Measurements from ENCODE around the gene C19orf33. TPM values are rescaled to one million over a fixed set of nuclear protein-coding genes. Genes with fewer than 3 reads are reported as not detected.

The C19orf33 gene
- polyA plus RNA-seq, 1 donor: 387 TPM

DNA sequence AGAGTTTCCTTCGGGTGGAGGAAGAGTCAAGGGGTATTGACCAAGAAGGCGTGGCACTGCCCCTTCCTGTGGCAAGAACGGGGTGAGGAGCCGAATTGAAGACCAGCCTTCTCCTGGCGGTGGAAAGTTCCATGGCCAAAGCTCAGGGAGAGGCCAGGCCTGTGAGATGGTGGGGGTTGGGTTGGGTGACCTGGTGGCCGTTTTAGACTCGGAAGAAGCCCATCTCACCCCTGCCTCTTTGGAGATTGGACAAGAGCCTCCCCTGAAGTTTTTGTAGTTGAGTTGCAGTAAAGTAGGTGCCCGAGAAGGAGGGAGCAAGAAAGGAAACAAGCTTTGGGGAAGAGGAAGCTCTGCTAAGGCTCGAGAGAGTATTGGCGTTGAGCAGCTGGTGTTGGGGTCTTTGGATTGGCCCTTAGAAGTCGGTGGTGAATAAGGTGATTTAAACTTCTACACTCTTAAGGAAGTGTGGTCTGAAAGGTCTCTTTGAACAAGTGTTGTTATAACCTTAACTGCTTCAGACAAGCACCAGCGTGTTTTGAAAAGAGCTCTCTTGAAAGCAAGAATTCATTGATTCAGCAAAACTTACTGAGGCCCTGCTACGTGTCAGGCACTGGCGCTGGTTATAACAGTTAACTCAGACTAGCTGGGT is 38.7 kb upstream of the C19orf33 start:
- H3K4me1 ChIP-seq (ENCODE audit: control insufficient read depth, insufficient read depth, low read length): peaks cover 46% of the 10 kb centered on the region
- peaks cover 5% of the 10 kb centered on the region for H3K9me3 ChIP-seq (ENCODE audit: control insufficient read depth, low read depth, low read length)
- H3K36me3 ChIP-seq (ENCODE audit: control insufficient read depth, insufficient read depth, low read length): no peaks in the 10 kb centered on the region
- H3K27ac ChIP-seq (ENCODE audit: low read length): peak overlapping the region; percentile 99
- H3K4me3 ChIP-seq (ENCODE audit: low read length): peak overlapping the region; percentile 94
- peak in 1 of 2 donors; percentile 73 for DNase-seq
- H3K27me3 ChIP-seq (ENCODE audit: control insufficient read depth, insufficient read depth, low read length): no peaks in the 10 kb centered on the region
- 21% methylated on average over 2 of the region's 14 CpGs for WGBS (ENCODE audit: insufficient coverage, low lambda C conversion rate)

DNA sequence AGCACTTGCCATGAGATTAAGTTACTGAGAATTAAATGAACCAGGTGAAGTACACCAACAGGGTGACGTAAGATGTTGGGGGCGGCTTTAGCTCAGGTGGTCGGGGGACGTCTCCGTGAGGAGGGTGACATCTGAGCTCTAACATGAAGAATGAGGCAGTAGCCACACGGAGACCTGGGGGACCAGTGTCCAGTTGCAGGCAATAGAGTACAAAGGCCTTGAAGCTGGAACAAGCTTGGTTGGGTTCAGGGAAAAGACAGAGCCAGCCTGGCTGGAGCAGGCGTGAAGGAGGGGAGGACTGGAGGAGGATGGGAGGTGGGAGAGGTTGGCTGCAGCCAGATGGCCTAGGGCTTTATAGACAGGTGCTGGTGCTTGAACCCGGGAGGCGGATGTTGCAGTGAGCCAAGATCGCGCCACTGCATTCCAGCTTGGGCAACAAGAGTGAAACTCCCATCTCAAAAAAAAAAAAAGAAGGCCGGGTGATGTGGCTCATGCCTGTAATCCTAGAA is 38.1 kb upstream of the C19orf33 start:
- peaks cover 5% of the 10 kb centered on the region for H3K9me3 ChIP-seq (ENCODE audit: control insufficient read depth, low read depth, low read length)
- peak overlapping the region; percentile 99 for H3K27ac ChIP-seq (ENCODE audit: low read length)
- no peaks in the 10 kb centered on the region for H3K36me3 ChIP-seq (ENCODE audit: control insufficient read depth, insufficient read depth, low read length)
- no peaks in the 10 kb centered on the region for H3K27me3 ChIP-seq (ENCODE audit: control insufficient read depth, insufficient read depth, low read length)
- no CpG with 5 or more reads among the region's 12 CpGs for WGBS (ENCODE audit: insufficient coverage, low lambda C conversion rate)
- peak in 1 of 2 donors; percentile 61 for DNase-seq
- peaks cover 50% of the 10 kb centered on the region for H3K4me1 ChIP-seq (ENCODE audit: control insufficient read depth, insufficient read depth, low read length)
- H3K4me3 ChIP-seq (ENCODE audit: low read length): peak overlapping the region; percentile 94

DNA sequence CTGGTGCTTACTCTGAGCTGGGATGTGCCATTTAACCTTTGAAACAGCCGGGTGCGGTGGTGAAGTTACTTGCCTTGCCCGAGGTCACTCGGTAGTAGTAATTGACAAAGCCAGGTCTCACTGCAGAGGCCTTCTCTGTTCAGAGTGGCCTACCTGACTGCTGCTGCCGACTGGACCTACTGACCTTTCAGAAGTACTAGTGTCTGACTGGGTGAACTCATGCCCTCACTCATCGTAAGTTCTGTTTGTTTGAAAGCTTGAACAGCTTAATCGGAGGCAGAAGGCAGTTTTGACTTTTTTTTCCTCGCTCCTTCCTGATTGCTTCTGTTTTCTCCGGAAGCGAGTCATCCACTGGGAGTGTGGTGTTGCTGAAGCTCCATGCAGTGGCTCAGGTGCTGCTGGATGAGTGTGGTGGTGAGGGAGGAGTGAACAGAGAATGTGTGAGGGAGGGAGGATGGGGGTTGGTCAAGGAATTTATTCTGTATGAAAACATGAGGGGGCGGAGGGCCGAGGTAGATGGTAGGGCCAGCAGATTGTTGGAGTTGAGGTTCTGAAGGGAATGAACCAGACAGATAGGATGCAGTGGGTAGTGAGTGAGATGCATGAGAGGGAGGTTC is 37.0 kb upstream of the C19orf33 start:
- Histone ChIP-seq H3K27ac (ENCODE audit: low read length) (peak overlapping the region; percentile 99), H3K36me3 (ENCODE audit: control insufficient read depth, insufficient read depth, low read length) (no peaks in the 10 kb centered on the region), H3K9me3 (ENCODE audit: control insufficient read depth, low read depth, low read length) (peaks cover 5% of the 10 kb centered on the region), H3K27me3 (ENCODE audit: control insufficient read depth, insufficient read depth, low read length) (no peaks in the 10 kb centered on the region), H3K4me1 (ENCODE audit: control insufficient read depth, insufficient read depth, low read length) (peaks cover 51% of the 10 kb centered on the region), H3K4me3 (ENCODE audit: low read length) (peak overlapping the region; percentile 94)
- DNase-seq: peak; percentile 55 to 81
- WGBS (ENCODE audit: insufficient coverage, low lambda C conversion rate): 51% methylated on average over 2 of the region's 12 CpGs

DNA sequence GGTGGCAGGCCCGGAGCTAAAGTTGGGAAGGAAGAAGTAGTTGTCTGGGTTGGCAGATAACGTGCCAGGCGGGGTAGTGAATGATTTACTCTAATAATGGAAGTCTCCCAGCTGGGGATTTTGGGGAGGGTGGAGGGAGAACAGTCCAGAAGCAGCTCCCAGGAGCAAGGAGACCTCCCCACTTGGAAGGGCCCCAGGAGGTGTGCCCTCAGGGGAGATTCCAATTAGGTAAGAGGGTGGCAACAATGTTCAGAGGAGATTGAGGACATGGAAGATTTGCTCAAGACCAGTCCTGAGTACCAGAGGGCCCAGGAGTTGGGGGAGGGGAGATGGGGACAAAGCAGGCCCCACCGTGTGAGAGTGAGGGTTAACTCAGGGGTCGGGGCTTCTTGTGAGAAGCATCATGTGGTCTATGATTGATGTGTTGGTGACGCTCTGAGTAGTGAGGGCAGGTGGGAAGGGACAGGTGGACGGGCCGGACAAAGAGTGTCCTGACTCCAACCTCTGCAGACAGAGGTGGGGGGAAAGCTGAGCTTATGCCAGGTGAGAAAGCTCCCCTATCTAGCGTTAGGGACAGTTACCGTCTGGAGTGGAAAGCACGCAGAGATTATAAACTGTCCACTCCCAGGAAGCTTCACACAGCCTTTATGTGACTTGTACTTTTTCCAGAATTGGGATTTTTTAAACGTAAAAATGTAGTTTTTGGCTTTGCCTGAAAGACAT is 36.1 kb upstream of the C19orf33 start:
- H3K27me3 ChIP-seq (ENCODE audit: control insufficient read depth, insufficient read depth, low read length): no peaks in the 10 kb centered on the region
- WGBS (ENCODE audit: insufficient coverage, low lambda C conversion rate): no CpG with 5 or more reads among the region's 12 CpGs
- H3K4me1 ChIP-seq (ENCODE audit: control insufficient read depth, insufficient read depth, low read length): peaks cover 53% of the 10 kb centered on the region
- peak in 1 of 2 donors; percentile 57 for DNase-seq
- peaks cover 5% of the 10 kb centered on the region for H3K9me3 ChIP-seq (ENCODE audit: control insufficient read depth, low read depth, low read length)
- H3K27ac ChIP-seq (ENCODE audit: low read length): peak overlapping the region; percentile 99
- peak overlapping the region; percentile 19 for H3K4me3 ChIP-seq (ENCODE audit: low read length)
- H3K36me3 ChIP-seq (ENCODE audit: control insufficient read depth, insufficient read depth, low read length): no peaks in the 10 kb centered on the region

DNA sequence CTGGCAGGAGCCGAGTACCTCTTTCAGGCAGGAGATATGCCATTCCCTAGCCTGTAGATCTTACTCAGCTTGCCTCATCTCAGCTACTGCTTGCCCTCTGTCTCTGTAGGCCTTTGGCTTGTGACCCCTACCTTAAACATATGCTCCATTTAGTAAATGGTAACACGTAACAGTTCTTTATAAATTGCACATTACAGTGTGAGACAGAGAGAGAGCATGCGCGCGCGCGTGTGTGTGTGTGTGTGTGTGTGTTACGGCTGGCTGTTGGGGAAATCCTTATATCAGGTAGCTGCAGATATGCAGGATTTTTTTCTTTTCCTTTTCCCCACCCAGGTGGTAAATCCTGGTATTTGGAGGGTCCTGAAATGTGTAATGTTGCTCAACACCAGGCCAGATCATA is 35.5 kb upstream of the C19orf33 start:
- H3K36me3 ChIP-seq (ENCODE audit: control insufficient read depth, insufficient read depth, low read length): no peaks in the 10 kb centered on the region
- H3K4me1 ChIP-seq (ENCODE audit: control insufficient read depth, insufficient read depth, low read length): peaks cover 51% of the 10 kb centered on the region
- WGBS (ENCODE audit: insufficient coverage, low lambda C conversion rate): no CpG with 5 or more reads among the region's 8 CpGs
- H3K9me3 ChIP-seq (ENCODE audit: control insufficient read depth, low read depth, low read length): peaks cover 5% of the 10 kb centered on the region
- H3K4me3 ChIP-seq (ENCODE audit: low read length): no peak overlapping the region
- peak in 1 of 2 donors; percentile 68 for DNase-seq
- peak overlapping the region; percentile 99 for H3K27ac ChIP-seq (ENCODE audit: low read length)
- no peaks in the 10 kb centered on the region for H3K27me3 ChIP-seq (ENCODE audit: control insufficient read depth, insufficient read depth, low read length)

DNA sequence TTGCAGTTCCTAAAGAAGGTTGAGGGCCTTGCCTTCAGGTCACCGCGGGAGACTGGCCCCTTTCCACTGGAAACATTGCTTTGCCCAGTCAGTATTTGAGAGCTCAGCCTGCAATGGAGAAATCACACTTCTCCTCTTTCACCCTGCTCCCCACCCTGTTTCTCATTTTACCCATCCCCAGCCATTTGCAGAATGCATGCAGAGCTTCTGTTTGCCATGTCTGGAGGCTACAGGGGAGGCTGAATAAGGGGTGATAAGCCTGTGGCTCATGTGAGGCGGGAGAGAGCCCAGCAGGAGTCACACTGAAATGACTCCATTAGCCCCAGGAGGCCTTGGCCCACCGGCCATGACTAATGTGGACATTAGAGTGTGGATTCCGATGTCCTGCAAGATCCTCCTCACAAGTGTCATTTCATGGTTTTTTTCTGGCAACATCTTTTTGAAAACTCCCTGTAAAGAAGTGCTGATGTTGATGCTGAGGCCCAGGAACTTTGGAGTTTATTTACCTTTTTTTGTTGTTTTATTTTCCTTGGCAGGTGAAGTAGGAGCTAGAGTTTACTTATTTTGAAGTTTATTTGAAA is 33.4 kb upstream of the C19orf33 start:
- no CpG with 5 or more reads among the region's 5 CpGs for WGBS (ENCODE audit: insufficient coverage, low lambda C conversion rate)
- peaks cover 60% of the 10 kb centered on the region for H3K4me1 ChIP-seq (ENCODE audit: control insufficient read depth, insufficient read depth, low read length)
- no peak overlapping the region for H3K27ac ChIP-seq (ENCODE audit: low read length)

DNA sequence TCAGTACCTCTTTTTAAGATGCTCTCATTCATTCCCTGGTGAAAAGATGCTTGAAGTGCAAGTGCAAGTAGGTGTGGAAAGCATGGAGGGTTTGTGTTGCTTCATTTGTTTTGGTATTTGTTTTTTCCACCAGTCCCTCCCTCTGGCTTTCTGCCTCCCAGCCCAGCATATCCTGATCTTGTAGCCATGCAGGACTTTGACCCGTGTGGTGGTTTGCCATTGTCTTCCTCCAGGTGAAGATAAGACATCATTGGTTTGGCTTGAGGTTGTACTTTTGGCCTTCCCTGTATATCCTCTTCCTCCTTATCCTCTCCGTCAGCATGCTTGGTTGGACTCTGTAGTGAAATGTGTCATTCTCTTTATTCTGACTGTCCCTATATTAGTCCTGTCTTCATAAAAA is 30.6 kb upstream of the C19orf33 start:
- H3K36me3 ChIP-seq (ENCODE audit: control insufficient read depth, insufficient read depth, low read length): no peaks in the 10 kb centered on the region
- WGBS (ENCODE audit: insufficient coverage, low lambda C conversion rate): no CpG with 5 or more reads among the region's 2 CpGs
- no peak overlapping the region for H3K4me3 ChIP-seq (ENCODE audit: low read length)
- DNase-seq: peak; percentile 89 to 95
- peaks cover 40% of the 10 kb centered on the region for H3K4me1 ChIP-seq (ENCODE audit: control insufficient read depth, insufficient read depth, low read length)
- H3K27ac ChIP-seq (ENCODE audit: low read length): peak overlapping the region; percentile 85
- no peaks in the 10 kb centered on the region for H3K9me3 ChIP-seq (ENCODE audit: control insufficient read depth, low read depth, low read length)
- H3K27me3 ChIP-seq (ENCODE audit: control insufficient read depth, insufficient read depth, low read length): no peaks in the 10 kb centered on the region

More for the DNA sequence above, 33.4 kb upstream of the C19orf33 start:
- Histone ChIP-seq H3K4me3 (ENCODE audit: low read length) (no peak overlapping the region), H3K27me3 (ENCODE audit: control insufficient read depth, insufficient read depth, low read length) (no peaks in the 10 kb centered on the region), H3K9me3 (ENCODE audit: control insufficient read depth, low read depth, low read length) (no peaks in the 10 kb centered on the region), H3K36me3 (ENCODE audit: control insufficient read depth, insufficient read depth, low read length) (no peaks in the 10 kb centered on the region)
- DNase-seq: no peak

DNA sequence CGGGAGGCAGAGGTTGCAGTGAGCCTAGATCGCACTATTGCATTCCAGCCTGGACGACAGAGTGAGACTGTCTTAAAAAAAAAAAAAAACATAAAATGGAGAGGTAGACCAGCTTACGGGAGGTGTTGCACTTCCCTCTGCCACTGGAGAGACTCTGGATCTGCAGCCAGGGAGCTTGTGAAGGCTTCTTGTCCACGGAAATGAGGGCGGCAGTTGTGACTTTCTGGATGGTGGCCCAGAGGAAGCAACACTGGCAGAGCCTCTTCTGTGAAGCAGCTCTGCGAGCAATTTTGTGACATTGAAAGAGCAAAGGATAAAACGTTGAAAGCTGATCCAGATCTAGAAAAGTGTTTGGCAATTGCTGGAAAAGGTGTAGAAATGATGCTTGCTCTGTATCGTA is 29.3 kb upstream of the C19orf33 start:
- no peaks in the 10 kb centered on the region for H3K27me3 ChIP-seq (ENCODE audit: control insufficient read depth, insufficient read depth, low read length)
- no peaks in the 10 kb centered on the region for H3K9me3 ChIP-seq (ENCODE audit: control insufficient read depth, low read depth, low read length)
- H3K36me3 ChIP-seq (ENCODE audit: control insufficient read depth, insufficient read depth, low read length): no peaks in the 10 kb centered on the region
- H3K4me1 ChIP-seq (ENCODE audit: control insufficient read depth, insufficient read depth, low read length): peaks cover 35% of the 10 kb centered on the region
- no peak for DNase-seq
- WGBS (ENCODE audit: insufficient coverage, low lambda C conversion rate): 71% methylated on average over 4 of the region's 9 CpGs
- peak overlapping the region; percentile 85 for H3K27ac ChIP-seq (ENCODE audit: low read length)
- no peak overlapping the region for H3K4me3 ChIP-seq (ENCODE audit: low read length)

DNA sequence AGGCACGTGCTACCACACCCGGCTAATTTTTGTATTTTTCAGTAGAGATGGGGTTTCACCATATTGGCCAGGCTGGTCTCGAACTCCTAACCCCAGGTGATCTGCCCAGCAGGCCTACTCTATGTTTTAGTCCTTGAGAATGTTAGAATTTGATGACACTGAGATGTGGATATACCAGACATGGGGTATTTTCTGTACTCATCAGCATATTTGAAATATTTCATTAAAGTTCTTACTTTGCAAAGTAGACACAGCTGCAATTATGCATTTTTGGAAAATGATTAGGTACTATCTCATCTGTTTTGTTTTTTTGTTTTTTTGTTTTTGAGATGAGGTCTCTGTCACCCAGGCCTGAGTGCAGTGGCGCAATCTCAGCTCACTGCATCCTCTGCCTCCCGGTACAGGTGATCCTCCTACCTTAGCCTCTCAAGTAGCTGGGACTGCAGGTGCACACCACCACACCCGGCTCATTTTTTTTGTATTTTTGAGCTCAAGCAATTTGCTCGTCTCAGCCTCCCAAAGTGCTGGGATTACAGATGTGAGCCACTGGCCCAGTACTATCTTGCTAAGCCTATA is 27.0 kb upstream of the C19orf33 start:
- no CpG with 5 or more reads among the region's 7 CpGs for WGBS (ENCODE audit: insufficient coverage, low lambda C conversion rate)
- Histone ChIP-seq H3K4me3 (ENCODE audit: low read length) (no peak overlapping the region), H3K9me3 (ENCODE audit: control insufficient read depth, low read depth, low read length) (no peaks in the 10 kb centered on the region), H3K27me3 (ENCODE audit: control insufficient read depth, insufficient read depth, low read length) (no peaks in the 10 kb centered on the region), H3K27ac (ENCODE audit: low read length) (no peak overlapping the region), H3K4me1 (ENCODE audit: control insufficient read depth, insufficient read depth, low read length) (peaks cover 24% of the 10 kb centered on the region), H3K36me3 (ENCODE audit: control insufficient read depth, insufficient read depth, low read length) (peaks cover 7% of the 10 kb centered on the region)
- DNase-seq: no peak

DNA sequence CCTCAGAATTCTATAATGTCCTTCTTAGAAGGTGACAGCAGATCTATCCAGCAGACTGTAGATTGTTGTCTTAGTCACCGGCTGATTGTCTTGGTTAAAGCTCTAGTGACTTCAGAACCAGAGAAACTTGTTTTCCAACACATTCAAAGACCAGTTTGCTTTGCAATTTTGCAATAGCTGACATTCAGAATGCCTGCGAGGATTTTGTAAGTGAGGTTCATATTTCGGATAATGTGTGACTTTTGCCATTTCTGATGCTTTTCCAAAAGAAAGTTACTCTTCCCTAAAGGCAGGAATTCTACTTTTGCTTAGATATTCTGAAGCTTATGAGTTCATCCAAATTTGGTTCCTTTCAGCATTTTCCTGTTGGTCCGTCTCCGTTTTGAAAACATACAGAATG is 26.5 kb upstream of the C19orf33 start:
- Histone ChIP-seq H3K27ac (ENCODE audit: low read length) (no peak overlapping the region), H3K9me3 (ENCODE audit: control insufficient read depth, low read depth, low read length) (no peaks in the 10 kb centered on the region), H3K27me3 (ENCODE audit: control insufficient read depth, insufficient read depth, low read length) (no peaks in the 10 kb centered on the region), H3K4me3 (ENCODE audit: low read length) (no peak overlapping the region), H3K36me3 (ENCODE audit: control insufficient read depth, insufficient read depth, low read length) (peaks cover 7% of the 10 kb centered on the region), H3K4me1 (ENCODE audit: control insufficient read depth, insufficient read depth, low read length) (peaks cover 19% of the 10 kb centered on the region)
- WGBS (ENCODE audit: insufficient coverage, low lambda C conversion rate): no CpG with 5 or more reads among the region's 5 CpGs
- DNase-seq: no peak

Measured in large intestine (tissue), 3 donors.